Tibial nerve (tissue), 4 donors: Measurements from ENCODE around the gene SSBP2.

ENCODE experiments used
- EP300 ChIP-seq, 2 donors: sonication (generic); formaldehyde crosslinking; IDR thresholded peaks; one replicate each; pipeline ENCODE4 v1.6.1; 2017; ENCODE audit warnings: antibody characterized with exemption in 2 of 2, mild to moderate bottlenecking in 1 of 2
- TF ChIP-seq, protein P1 (sequence below), 5 experiments: fragments of 200-600 bp in 3 of 5; fragments of 450-650 bp in 2 of 5; sonication (generic) in 3 of 5; IDR thresholded peaks; one replicate each; pipeline ENCODE4 v1.5.1; 2016 to 2019; ENCODE audit warnings: antibody characterized with exemption in 5 of 5, mild to moderate bottlenecking in 3 of 5, moderate library complexity in 2 of 5

DNA sequence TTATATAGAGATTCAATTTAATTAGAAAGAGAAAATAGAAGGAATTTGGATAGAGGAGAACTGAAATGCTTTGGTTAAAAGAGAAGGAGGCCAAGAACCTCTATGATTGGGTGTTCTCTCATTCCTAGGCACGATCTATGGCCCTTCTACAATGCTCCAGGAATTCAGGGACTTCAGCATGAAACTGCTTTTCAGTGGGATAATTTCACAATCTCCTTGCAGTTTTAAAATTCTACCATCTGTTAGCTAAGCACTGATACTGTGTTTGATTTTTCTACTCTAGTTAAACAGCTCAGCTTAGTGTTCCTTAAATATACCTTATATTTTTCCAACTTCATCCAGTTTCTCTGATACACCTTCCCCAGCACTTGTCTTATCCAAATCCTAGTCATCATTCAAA is 141.9 kb downstream of the SSBP2 start:
- TF ChIP-seq, protein P1, sequence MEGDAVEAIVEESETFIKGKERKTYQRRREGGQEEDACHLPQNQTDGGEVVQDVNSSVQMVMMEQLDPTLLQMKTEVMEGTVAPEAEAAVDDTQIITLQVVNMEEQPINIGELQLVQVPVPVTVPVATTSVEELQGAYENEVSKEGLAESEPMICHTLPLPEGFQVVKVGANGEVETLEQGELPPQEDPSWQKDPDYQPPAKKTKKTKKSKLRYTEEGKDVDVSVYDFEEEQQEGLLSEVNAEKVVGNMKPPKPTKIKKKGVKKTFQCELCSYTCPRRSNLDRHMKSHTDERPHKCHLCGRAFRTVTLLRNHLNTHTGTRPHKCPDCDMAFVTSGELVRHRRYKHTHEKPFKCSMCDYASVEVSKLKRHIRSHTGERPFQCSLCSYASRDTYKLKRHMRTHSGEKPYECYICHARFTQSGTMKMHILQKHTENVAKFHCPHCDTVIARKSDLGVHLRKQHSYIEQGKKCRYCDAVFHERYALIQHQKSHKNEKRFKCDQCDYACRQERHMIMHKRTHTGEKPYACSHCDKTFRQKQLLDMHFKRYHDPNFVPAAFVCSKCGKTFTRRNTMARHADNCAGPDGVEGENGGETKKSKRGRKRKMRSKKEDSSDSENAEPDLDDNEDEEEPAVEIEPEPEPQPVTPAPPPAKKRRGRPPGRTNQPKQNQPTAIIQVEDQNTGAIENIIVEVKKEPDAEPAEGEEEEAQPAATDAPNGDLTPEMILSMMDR (IDR thresholded peaks at IDR 0.05) = no peak
- TF ChIP-seq EP300 (IDR thresholded peaks at IDR 0.05) = no peak
